Measurements from ENCODE around the gene FMO2.

DNA sequence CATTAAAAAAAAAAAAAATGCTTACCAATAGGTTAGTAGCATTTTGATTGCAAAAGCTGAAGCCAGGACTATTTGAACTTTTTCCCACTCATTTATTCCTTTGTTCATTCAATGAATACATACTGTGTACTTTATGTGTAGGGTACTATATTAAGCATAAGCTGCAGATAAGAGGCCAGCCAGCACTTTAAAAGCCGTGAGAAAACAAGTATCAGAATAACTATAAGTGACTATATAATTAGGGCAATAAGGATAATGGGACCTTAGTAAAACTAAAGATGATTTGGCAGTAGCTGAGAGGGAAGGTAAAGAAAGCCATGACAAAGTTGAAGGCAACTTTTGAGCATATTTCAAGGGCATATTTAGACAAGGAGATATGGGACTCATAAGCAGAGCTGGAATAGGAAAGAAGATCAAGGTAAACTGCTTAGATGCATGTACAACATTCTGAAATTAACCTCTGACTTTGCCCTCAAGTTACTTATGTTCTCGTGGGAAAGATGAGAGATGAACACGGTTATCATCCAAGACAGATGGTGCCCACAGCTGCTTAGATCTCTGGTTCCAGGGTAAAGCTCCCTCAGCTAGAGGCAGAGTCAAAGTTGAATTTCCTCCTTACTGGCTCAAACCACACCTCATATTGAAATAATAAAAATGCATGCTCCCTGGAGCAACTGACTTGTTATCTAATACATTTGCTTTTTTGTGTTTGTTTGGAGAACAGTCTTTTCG lies 44.0 kb upstream of the FMO2 start:
- TF ChIP-seq EZH2 (optimal IDR thresholded peaks at IDR 0.05; ENCODE audit: low read depth, low read length) (no peak), CTCF (IDR thresholded peaks at IDR 0.05; ENCODE audit: low read length) (no peak)
